ENCODE results near the gene PCYT1A. TPM values are rescaled to one million over a fixed set of nuclear protein-coding genes. Genes with fewer than 3 reads are reported as not detected.
A peak's percentile ranks its signal among the peaks of the same experiment; 100 is the strongest.
"Not testable (repeated sequence)": the region's sequence is repeated elsewhere in the genome, so short reads cannot be mapped to it uniquely, and the experiment has no call there.

Gene PCYT1A
- total RNA-seq, 1 experiment from 2014 or later: 64.5 TPM

GRCh38 chr3:196207159-196207832 lies 80.2 kb downstream of the PCYT1A start:
- Mint-ChIP-seq H3K27me3 (ENCODE audit: insufficient read depth, unreplicated experiment) (peaks cover 31% of the 10 kb centered on the region), H3K27ac (ENCODE audit: low read depth, unreplicated experiment) (peak overlapping the region; percentile 51), H3K4me1 (ENCODE audit: insufficient read depth, unreplicated experiment) (no peaks in the 10 kb centered on the region), H3K36me3 (ENCODE audit: insufficient read depth, unreplicated experiment) (no peaks in the 10 kb centered on the region), H3K4me3 (ENCODE audit: unreplicated experiment) (peak overlapping the region; percentile 58), H3K9me3 (ENCODE audit: unreplicated experiment) (no peaks in the 10 kb centered on the region)
- ChIA-PET CTCF (interaction anchor here (1.0 to 1.2 kb wide), 2 partner anchors 10 to 134 kb away, joined by 3 to 5 read pairs; no protein-coding TSS in a partner anchor), POLR2A (no interaction called here)
- TF ChIP-seq CTCF (IDR thresholded peaks at IDR 0.05; ENCODE audit: unreplicated experiment): no peak
- intact Hi-C loops (cut with micrococcal nuclease): loop anchor here (5.0 kb wide), 1 partner anchor 310 kb away; the partner anchor contains the start of gene SMCO1
- BruUV-seq (replicated peaks): no TSS peak
- DNase-seq (ENCODE audit: unreplicated experiment): no peak

GRCh38 chr3:196205442-196206205 lies 81.9 kb downstream of the PCYT1A start:
- H3K36me3 Mint-ChIP-seq (ENCODE audit: insufficient read depth, unreplicated experiment); H3K4me1 Mint-ChIP-seq (ENCODE audit: insufficient read depth, unreplicated experiment); H3K9me3 Mint-ChIP-seq (ENCODE audit: unreplicated experiment); H3K27ac Mint-ChIP-seq (ENCODE audit: low read depth, unreplicated experiment); DNase-seq (ENCODE audit: unreplicated experiment); BruUV-seq (replicated peaks); H3K4me3 Mint-ChIP-seq (ENCODE audit: unreplicated experiment): not testable (repeated sequence)
- CTCF ChIA-PET: interaction anchor here (0.6 kb wide), 1 partner anchor 12 kb away, joined by 4 read pairs; no protein-coding TSS in a partner anchor
- intact Hi-C loops (cut with micrococcal nuclease): loop anchor here (5.0 kb wide), 1 partner anchor 312 kb away; the partner anchor contains the start of gene SMCO1
- POLR2A ChIA-PET: interaction anchor here (0.6 kb wide), 1 partner anchor 13 kb away, joined by 3 read pairs; no protein-coding TSS in a partner anchor
- H3K27me3 Mint-ChIP-seq (ENCODE audit: insufficient read depth, unreplicated experiment): peaks cover 29% of the 10 kb centered on the region

GRCh38 chr3:196203846-196204245 lies 83.7 kb downstream of the PCYT1A start:
- POLR2A ChIA-PET: interaction anchor here (0.7 to 0.8 kb wide), 3 partner anchors 20 to 123 kb away, joined by 3 to 4 read pairs (median 3); no protein-coding TSS in a partner anchor
- intact Hi-C loops (cut with micrococcal nuclease): no loop called here
- H3K4me1 Mint-ChIP-seq (ENCODE audit: insufficient read depth, unreplicated experiment): no peaks in the 10 kb centered on the region
- no TSS peak for BruUV-seq (replicated peaks)
- no peaks in the 10 kb centered on the region for H3K9me3 Mint-ChIP-seq (ENCODE audit: unreplicated experiment)
- no peak for TF ChIP-seq CTCF (IDR thresholded peaks at IDR 0.05; ENCODE audit: unreplicated experiment)
- peaks cover 17% of the 10 kb centered on the region for H3K27me3 Mint-ChIP-seq (ENCODE audit: insufficient read depth, unreplicated experiment)
- no peak overlapping the region for H3K27ac Mint-ChIP-seq (ENCODE audit: low read depth, unreplicated experiment)
- H3K36me3 Mint-ChIP-seq (ENCODE audit: insufficient read depth, unreplicated experiment): no peaks in the 10 kb centered on the region
- H3K4me3 Mint-ChIP-seq (ENCODE audit: unreplicated experiment): no peak overlapping the region
- no peak for DNase-seq (ENCODE audit: unreplicated experiment)
- CTCF ChIA-PET: no interaction called here

DNA sequence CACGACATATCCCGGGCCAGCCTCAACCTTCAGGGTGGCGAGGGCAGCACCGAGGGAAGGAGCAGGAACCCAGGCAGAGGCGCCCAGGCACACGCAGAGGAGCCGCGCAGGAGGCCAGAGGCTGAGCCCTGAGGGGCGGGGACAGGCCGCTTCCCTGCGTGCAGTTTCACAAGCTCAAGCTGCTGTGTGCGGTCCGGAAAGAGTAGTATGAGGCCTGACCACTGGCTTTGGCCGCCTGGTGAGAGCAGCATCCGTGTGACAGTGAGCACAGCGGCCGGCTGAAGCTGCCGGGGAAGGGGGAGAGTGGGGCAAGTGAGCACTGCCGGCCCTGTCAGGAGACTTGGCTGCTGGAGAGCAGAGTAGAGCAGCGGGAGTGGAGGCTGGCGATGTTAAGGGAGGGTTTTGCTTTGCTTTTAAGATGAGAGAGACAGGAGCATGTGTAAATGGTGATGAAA lies 85.0 kb downstream of the PCYT1A start:
- intact Hi-C loops (cut with micrococcal nuclease): no loop called here

More for the DNA sequence above, 85.0 kb downstream of the PCYT1A start:
- Mint-ChIP-seq H3K9me3 (ENCODE audit: unreplicated experiment) (no peaks in the 10 kb centered on the region), H3K4me1 (ENCODE audit: insufficient read depth, unreplicated experiment) (no peaks in the 10 kb centered on the region), H3K27ac (ENCODE audit: low read depth, unreplicated experiment) (no peak overlapping the region), H3K36me3 (ENCODE audit: insufficient read depth, unreplicated experiment) (no peaks in the 10 kb centered on the region), H3K27me3 (ENCODE audit: insufficient read depth, unreplicated experiment) (peaks cover 17% of the 10 kb centered on the region), H3K4me3 (ENCODE audit: unreplicated experiment) (no peak overlapping the region)
- ChIA-PET CTCF (no interaction called here), POLR2A (no interaction called here)
- no peak for TF ChIP-seq CTCF (IDR thresholded peaks at IDR 0.05; ENCODE audit: unreplicated experiment)
- DNase-seq (ENCODE audit: unreplicated experiment): no peak
- BruUV-seq (replicated peaks): no TSS peak

All from MCF 10A (cell line).